Sigmoid colon (tissue), 7 donors: ENCODE measurements around the gene ADAMTS2. TPM values are rescaled to one million over a fixed set of nuclear protein-coding genes. Genes with fewer than 3 reads are reported as not detected.
"Not testable (repeated sequence)": the region's sequence is repeated elsewhere in the genome, so short reads cannot be mapped to it uniquely, and the experiment has no call there.

Experiments
- DNase-seq: peaks from one replicate; pipeline ENCODE4 v3.0.0-alpha.2; 2019
- H3K27ac ChIP-seq, 4 donors: fragments of 200-600 bp; sonication (generic); one replicate each; pipeline ENCODE4 v1.5.1; 2016 to 2019; ENCODE audit warnings: mild to moderate bottlenecking in 1 of 4
- H3K27me3 ChIP-seq, 3 donors: fragments of 200-600 bp; sonication (generic); one replicate each; pipeline ENCODE4 v1.5.1; 2019; ENCODE audit warnings: mild to moderate bottlenecking in 1 of 3
- H3K36me3 ChIP-seq, 4 donors: fragments of 200-600 bp; sonication (generic); one replicate each; pipeline ENCODE4 v1.5.1; 2016 to 2019
- H3K4me1 ChIP-seq, 4 donors: fragments of 200-600 bp; sonication (generic); one replicate each; pipeline ENCODE4 v1.5.1; 2017 to 2019
- H3K4me3 ChIP-seq, 4 donors: fragments of 200-600 bp; sonication (generic); one replicate each; pipeline ENCODE4 v1.5.1; 2017 to 2019; ENCODE audit warnings: mild to moderate bottlenecking in 2 of 4, moderate library complexity in 1 of 4
- H3K9me3 ChIP-seq, 4 donors: fragments of 200-600 bp in 3 of 4; sonication (generic) in 3 of 4; one replicate each; pipeline versions ENCODE4 v1.5.1 to v1.6.1; 2013 to 2019
- CTCF ChIP-seq, 4 experiments: fragments of 450-650 bp in 3 of 4; fragments of 200-600 bp in 1 of 4; IDR thresholded peaks; one replicate each; pipeline ENCODE4 v1.5.1; 2016 to 2019; ENCODE audit warnings: antibody characterized with exemption in 4 of 4, mild to moderate bottlenecking in 3 of 4, moderate library complexity in 2 of 4
- EP300 ChIP-seq, 4 donors: sonication (generic); formaldehyde crosslinking; IDR thresholded peaks; one replicate each; pipeline ENCODE4 v1.6.1; 2017; ENCODE audit warnings: antibody characterized with exemption in 4 of 4
- POLR2A ChIP-seq, 2 donors: fragments of 450-650 bp; IDR thresholded peaks; one replicate each; pipeline ENCODE4 v1.6.1; 2016; ENCODE audit warnings: antibody characterized with exemption in 2 of 2, mild to moderate bottlenecking in 2 of 2, moderate library complexity in 2 of 2
- POLR2AphosphoS5 ChIP-seq, 4 donors: sonication (generic); formaldehyde crosslinking; IDR thresholded peaks; one replicate each; pipeline ENCODE4 v1.6.1; 2017; ENCODE audit warnings: antibody characterized with exemption in 4 of 4
- WGBS, 2 donors: extraction: QIAGEN DNeasy Blood & Tissue Kit; methylation state at CpG; one replicate each; pipeline ENCODE4 v1.1.7; 2013; 5-methylcytosine and 5-hydroxymethylcytosine counted together
- intact Hi-C: fragments of 100-400 bp; cut with DNase I; formaldehyde crosslinking; loops from one replicate; pipeline ENCODE4 v1.15.1; 2023
- polyA plus RNA-seq, 3 donors: library from polyadenylated mRNA; stranded (reverse); fragments of 200-250 nt; gene quantifications; one replicate each; pipeline ENCODE4 v1.2.3, GENCODE V29; 2013
- total RNA-seq, 4 donors: library from RNA; depleted of rRNA; stranded (reverse); fragments of >200 nt; gene quantifications; one replicate each; pipeline ENCODE4 v1.1.0, GENCODE V29; 2016
- donor health status: healthy with polysubstance abuse.
- donor health status: Bipolar disorder and iron deficiency.
- donor health status: healthy.

Gene ADAMTS2
- total and polyA plus RNA-seq, 7 donors, result 0.69 to 33.2 (median 9.2) TPM

GRCh38 chr5:179110528-179110927 is 234.7 kb downstream of the ADAMTS2 start:
- Histone ChIP-seq H3K27me3 (no peaks in the 10 kb centered on the region), H3K27ac (no peak overlapping the region), H3K36me3 (peaks cover 0 to 13% (median 7%) of the 10 kb centered on the region in 4 donors), H3K9me3 (peaks cover 7 to 38% (median 17%) of the 10 kb centered on the region in 4 donors), H3K4me3 (no peak overlapping the region), H3K4me1 (no peaks in the 10 kb centered on the region)
- intact Hi-C loops, result no loop called here
- no peak for DNase-seq
- 84 to 93% methylated on average over 9 of the region's 9 CpGs for WGBS, 2 donors
- TF ChIP-seq CTCF (IDR thresholded peaks at IDR 0.05), result no peak
- TF ChIP-seq POLR2AphosphoS5 (IDR thresholded peaks at IDR 0.05), result no peak
- TF ChIP-seq EP300 (IDR thresholded peaks at IDR 0.05), result no peak
- no peak for TF ChIP-seq POLR2A (IDR thresholded peaks at IDR 0.05)

- 89 to 94% methylated on average over 17 of the region's 17 CpGs for WGBS, 2 donors
- H3K4me3 ChIP-seq, result not testable (repeated sequence)
Observed at GRCh38 chr5:179101282-179101681, 244.0 kb downstream of the ADAMTS2 start.

GRCh38 chr5:179089502-179089901 is 255.8 kb downstream of the ADAMTS2 start:
- Histone ChIP-seq H3K27ac (no peak overlapping the region), H3K27me3 (no peaks in the 10 kb centered on the region), H3K4me3 (no peak overlapping the region), H3K9me3 (peaks cover 15 to 71% (median 36%) of the 10 kb centered on the region in 4 donors), H3K4me1 (no peaks in the 10 kb centered on the region), H3K36me3 (no peaks in the 10 kb centered on the region)
- 78 to 80% methylated on average over 2 of the region's 2 CpGs for WGBS, 2 donors
- no peak for DNase-seq
- TF ChIP-seq CTCF (IDR thresholded peaks at IDR 0.05) (no peak), POLR2AphosphoS5 (IDR thresholded peaks at IDR 0.05) (no peak), POLR2A (IDR thresholded peaks at IDR 0.05) (no peak), EP300 (IDR thresholded peaks at IDR 0.05) (no peak)
- intact Hi-C loops, result no loop called here

More at GRCh38 chr5:179101282-179101681, 244.0 kb downstream of the ADAMTS2 start:
- intact Hi-C loops, DNase-seq, H3K27ac ChIP-seq, H3K4me1 ChIP-seq, H3K36me3 ChIP-seq, H3K27me3 ChIP-seq: not testable (repeated sequence)
- H3K9me3 ChIP-seq, result peaks cover 15 to 34% (median 21%) of the 10 kb centered on the region in 4 donors

- no peak for DNase-seq
- H3K27me3 ChIP-seq, result no peaks in the 10 kb centered on the region
- intact Hi-C loops, result no loop called here
- peaks cover 43 to 93% (median 78%) of the 10 kb centered on the region in 4 donors for H3K9me3 ChIP-seq
- H3K4me3 ChIP-seq, result no peak overlapping the region
- 96% methylated on average over 4 of the region's 4 CpGs for WGBS, 2 donors
- TF ChIP-seq POLR2AphosphoS5 (IDR thresholded peaks at IDR 0.05), result no peak
- peaks cover 35 to 63% (median 48%) of the 10 kb centered on the region in 4 donors for H3K36me3 ChIP-seq
- H3K27ac ChIP-seq, result no peak overlapping the region
- no peaks in the 10 kb centered on the region for H3K4me1 ChIP-seq
Observed at GRCh38 chr5:179080724-179081123, 264.5 kb downstream of the ADAMTS2 start.

DNA sequence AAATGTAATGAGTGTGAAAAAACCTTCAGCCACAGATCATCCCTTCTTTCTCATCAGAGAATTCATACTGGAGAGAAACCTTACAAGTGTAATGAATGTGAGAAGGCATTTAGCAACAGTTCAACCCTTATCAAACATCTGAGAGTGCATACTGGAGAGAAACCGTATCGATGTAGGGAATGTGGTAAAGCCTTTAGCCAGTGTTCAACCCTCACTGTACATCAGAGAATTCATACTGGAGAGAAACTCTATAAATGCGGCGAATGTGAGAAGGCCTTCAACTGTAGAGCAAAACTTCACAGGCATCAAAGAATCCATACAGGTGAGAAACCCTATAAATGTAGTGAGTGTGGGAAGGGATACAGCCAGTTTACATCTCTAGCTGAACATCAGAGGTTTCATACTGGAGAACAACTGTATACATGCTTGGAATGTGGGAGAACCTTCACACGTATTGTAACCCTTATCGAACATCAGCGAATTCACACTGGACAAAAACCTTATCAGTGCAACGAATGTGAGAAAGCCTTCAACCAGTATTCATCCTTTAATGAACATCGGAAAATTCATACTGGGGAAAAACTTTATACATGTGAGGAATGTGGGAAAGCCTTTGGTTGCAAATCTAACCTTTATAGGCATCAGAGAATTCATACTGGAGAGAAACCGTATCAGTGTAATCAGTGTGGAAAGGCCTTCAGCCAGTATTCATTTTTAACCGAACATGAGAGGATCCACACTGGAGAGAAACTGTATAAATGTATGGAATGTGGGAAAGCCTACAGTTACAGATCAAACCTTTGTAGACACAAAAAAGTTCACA is 265.9 kb downstream of the ADAMTS2 start:
- no peak for DNase-seq
- Histone ChIP-seq H3K27me3 (no peaks in the 10 kb centered on the region), H3K9me3 (peaks cover 50 to 99% (median 80%) of the 10 kb centered on the region in 4 donors), H3K4me1 (no peaks in the 10 kb centered on the region), H3K36me3 (peaks cover 35 to 76% (median 51%) of the 10 kb centered on the region in 4 donors), H3K4me3 (no peak overlapping the region), H3K27ac (no peak overlapping the region)
- intact Hi-C loops, result no loop called here
- no peak for TF ChIP-seq EP300 (IDR thresholded peaks at IDR 0.05)
- TF ChIP-seq POLR2AphosphoS5 (IDR thresholded peaks at IDR 0.05), result no peak
- no peak for TF ChIP-seq POLR2A (IDR thresholded peaks at IDR 0.05)
- no peak for TF ChIP-seq CTCF (IDR thresholded peaks at IDR 0.05)
- WGBS, 2 donors, result 96 to 97% methylated on average over 11 of the region's 11 CpGs
